ENCODE results near the gene EIF1AD.

EIF1AD gene

DNA sequence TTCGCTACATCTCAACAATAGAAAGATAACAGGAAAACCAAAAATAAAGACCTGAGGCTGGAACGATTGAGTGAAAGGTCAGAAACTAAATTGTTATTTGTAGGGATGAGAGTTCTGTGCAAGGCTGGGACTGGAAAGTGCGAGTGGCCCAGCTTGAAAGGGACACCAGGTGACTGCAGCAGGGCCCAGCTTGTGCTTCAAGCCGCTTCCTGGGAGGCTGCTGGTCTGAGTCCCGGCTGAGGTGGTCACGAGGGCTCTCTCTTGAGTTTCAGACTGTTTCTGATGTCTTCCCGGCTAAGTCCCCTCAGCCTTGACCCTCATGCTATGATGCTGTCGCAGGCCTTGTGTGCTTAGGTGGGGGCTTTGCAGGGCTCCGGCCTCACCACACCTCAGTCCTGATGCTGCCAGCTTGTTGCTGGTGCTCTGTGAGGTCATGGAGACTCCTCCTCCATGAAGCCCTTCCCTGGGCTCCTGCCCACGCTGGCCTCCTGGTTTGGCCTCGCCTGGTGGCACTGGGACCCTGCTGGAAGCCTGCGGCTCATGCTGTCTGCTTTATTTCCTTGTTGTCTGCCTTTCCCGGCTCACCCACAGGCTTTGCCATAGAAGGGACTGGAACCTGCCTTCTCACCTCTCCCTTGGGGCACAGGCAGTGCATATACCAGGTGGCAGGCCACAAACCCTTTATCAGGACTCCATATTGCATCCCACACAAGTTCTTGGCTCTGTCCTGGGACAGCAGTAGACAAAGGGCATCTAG is 4.4 kb upstream of the EIF1AD start:
- TF ChIP-seq, protein P1, sequence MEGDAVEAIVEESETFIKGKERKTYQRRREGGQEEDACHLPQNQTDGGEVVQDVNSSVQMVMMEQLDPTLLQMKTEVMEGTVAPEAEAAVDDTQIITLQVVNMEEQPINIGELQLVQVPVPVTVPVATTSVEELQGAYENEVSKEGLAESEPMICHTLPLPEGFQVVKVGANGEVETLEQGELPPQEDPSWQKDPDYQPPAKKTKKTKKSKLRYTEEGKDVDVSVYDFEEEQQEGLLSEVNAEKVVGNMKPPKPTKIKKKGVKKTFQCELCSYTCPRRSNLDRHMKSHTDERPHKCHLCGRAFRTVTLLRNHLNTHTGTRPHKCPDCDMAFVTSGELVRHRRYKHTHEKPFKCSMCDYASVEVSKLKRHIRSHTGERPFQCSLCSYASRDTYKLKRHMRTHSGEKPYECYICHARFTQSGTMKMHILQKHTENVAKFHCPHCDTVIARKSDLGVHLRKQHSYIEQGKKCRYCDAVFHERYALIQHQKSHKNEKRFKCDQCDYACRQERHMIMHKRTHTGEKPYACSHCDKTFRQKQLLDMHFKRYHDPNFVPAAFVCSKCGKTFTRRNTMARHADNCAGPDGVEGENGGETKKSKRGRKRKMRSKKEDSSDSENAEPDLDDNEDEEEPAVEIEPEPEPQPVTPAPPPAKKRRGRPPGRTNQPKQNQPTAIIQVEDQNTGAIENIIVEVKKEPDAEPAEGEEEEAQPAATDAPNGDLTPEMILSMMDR (IDR thresholded peaks at IDR 0.05), result no peak
- Histone ChIP-seq H3K4me3 (ENCODE audit: low read depth in 1 of 2, low read length in 1 of 2) (no peak overlapping the region), H3K9me3 (no peaks in the 10 kb centered on the region), H3K4me1 (ENCODE audit: control insufficient read depth in 1 of 2, insufficient read depth in 1 of 2, low read depth in 1 of 2, low read length in 1 of 2) (peaks cover 12 to 15% of the 10 kb centered on the region in 2 experiments), H3K27ac (no peak overlapping the region), H3K36me3 (no peaks in the 10 kb centered on the region), H3K27me3 (peaks cover 35% of the 10 kb centered on the region)

DNA sequence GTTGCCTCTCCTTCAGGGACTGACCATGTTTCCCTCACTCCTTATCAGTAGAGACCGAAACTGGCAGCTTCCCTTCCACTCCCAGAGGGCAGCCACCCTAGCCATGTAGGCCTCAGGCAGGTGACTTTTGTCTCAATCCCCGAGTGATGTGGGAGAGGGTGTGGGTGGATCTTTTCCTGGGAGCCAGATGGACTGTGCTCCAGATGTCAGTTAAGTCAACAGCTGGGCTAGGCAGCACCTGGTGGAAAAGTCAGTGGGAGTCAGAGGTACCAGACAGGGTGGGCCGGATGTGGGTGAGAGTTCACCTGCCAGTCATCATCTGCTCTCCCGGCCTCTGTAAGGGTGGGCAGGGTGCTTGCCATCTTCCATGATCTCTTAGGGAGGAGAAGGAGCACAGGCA is 2.2 kb upstream of the EIF1AD start:
- TF ChIP-seq, protein P1 (IDR thresholded peaks at IDR 0.05), result no peak

GRCh38 chr11:66003291-66003690 is 1.3 kb upstream of the EIF1AD start:
- Histone ChIP-seq H3K36me3 (peaks cover 21% of the 10 kb centered on the region), H3K4me3 (ENCODE audit: low read depth in 1 of 2, low read length in 1 of 2) (peak overlapping the region; percentile 76 to 99), H3K27ac (peak overlapping the region; percentile 96), H3K9me3 (no peaks in the 10 kb centered on the region), H3K27me3 (peaks cover 5% of the 10 kb centered on the region), H3K4me1 (ENCODE audit: control insufficient read depth in 1 of 2, insufficient read depth in 1 of 2, low read depth in 1 of 2, low read length in 1 of 2) (peaks cover 16 to 25% of the 10 kb centered on the region in 2 experiments)
- TF ChIP-seq, protein P1 (IDR thresholded peaks at IDR 0.05), result no peak

More for the DNA sequence above, 2.2 kb upstream of the EIF1AD start:
- Histone ChIP-seq H3K27me3 (peaks cover 14% of the 10 kb centered on the region), H3K36me3 (peaks cover 12% of the 10 kb centered on the region), H3K27ac (no peak overlapping the region), H3K4me1 (ENCODE audit: control insufficient read depth in 1 of 2, insufficient read depth in 1 of 2, low read depth in 1 of 2, low read length in 1 of 2) (peaks cover 16 to 25% of the 10 kb centered on the region in 2 experiments), H3K9me3 (no peaks in the 10 kb centered on the region), H3K4me3 (ENCODE audit: low read depth in 1 of 2, low read length in 1 of 2) (no peak overlapping the region)

- Histone ChIP-seq H3K4me1 (ENCODE audit: control insufficient read depth in 1 of 2, insufficient read depth in 1 of 2, low read depth in 1 of 2, low read length in 1 of 2) (peaks cover 16 to 25% of the 10 kb centered on the region in 2 experiments), H3K4me3 (ENCODE audit: low read depth in 1 of 2, low read length in 1 of 2) (peak overlapping the region; percentile 76 to 99), H3K9me3 (no peaks in the 10 kb centered on the region), H3K27ac (peak overlapping the region; percentile 96), H3K27me3 (no peaks in the 10 kb centered on the region), H3K36me3 (peaks cover 26% of the 10 kb centered on the region)
- TF ChIP-seq, protein P1 (IDR thresholded peaks at IDR 0.05), result no peak
Measured at GRCh38 chr11:66002648-66003225, 780 bp upstream of the EIF1AD start.

GRCh38 chr11:65997286-65997685 is 4.7 kb downstream of the EIF1AD start:
- no peak overlapping the region for H3K27ac ChIP-seq
- no peaks in the 10 kb centered on the region for H3K9me3 ChIP-seq
- H3K36me3 ChIP-seq, result peaks cover 40% of the 10 kb centered on the region
- TF ChIP-seq, protein P1 (IDR thresholded peaks at IDR 0.05), result no peak
- H3K27me3 ChIP-seq, result no peaks in the 10 kb centered on the region
- H3K4me1 ChIP-seq (ENCODE audit: control insufficient read depth in 1 of 2, insufficient read depth in 1 of 2, low read depth in 1 of 2, low read length in 1 of 2), result peaks cover 8 to 16% of the 10 kb centered on the region in 2 experiments
- H3K4me3 ChIP-seq (ENCODE audit: low read depth in 1 of 2, low read length in 1 of 2), result no peak overlapping the region

Data from neutrophil (primary cell).